Inflammatory macrophage (primary cell): ENCODE results near the gene CAMSAP1.

ENCODE experiments used
- DNase-seq, 2 donors: peaks; one replicate each; pipeline ENCODE4 v3.0.0-alpha.2; 2020 to 2022

CAMSAP1 gene

GRCh38 chr9:135937521-135938489 is 30.5 kb upstream of the CAMSAP1 start:
- DNase-seq: no peak

DNA sequence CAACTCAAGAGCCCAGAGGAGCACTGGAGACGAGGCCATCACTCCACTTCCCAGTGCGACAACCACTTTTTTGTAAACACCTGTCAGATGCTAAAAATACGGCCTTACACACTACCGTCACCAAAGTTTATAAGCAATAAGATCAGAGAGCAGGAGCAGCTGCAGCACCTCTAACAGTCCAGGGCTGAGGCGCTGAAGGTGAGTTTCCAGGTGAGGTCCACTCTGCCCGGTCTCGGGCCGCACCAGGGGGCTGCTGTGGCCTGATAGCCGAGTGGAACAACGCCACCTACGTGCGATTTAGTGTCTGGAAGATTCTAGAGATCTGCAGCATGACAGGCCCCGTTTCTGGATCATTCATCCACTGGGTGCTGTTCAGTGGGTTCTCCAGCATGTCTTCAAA is 25.8 kb upstream of the CAMSAP1 start:
- DNase-seq: no peak

DNA sequence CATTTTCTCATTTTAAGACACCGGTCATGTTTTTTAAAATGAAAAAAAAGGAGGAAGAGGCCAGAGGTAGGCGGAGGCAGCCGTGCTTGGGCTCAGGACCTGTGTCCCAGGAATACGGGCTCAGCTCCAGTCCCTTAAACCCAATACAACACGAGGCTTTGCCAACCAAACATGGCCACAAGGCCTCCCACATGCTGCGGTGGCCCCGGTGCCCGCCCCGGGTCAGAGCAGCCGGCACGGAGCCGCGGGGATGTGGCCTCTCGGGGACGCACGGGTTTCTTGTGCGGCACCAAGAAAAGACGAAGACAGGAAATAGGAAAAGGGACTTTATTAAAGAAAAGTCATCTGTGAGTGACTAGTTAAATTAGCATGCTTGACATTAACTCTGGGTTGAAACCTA is 25.3 kb upstream of the CAMSAP1 start:
- DNase-seq: no peak

GRCh38 chr9:135931349-135931820 is 24.0 kb upstream of the CAMSAP1 start:
- DNase-seq: no peak

GRCh38 chr9:135930446-135931345 is 23.4 kb upstream of the CAMSAP1 start:
- DNase-seq: no peak

DNA sequence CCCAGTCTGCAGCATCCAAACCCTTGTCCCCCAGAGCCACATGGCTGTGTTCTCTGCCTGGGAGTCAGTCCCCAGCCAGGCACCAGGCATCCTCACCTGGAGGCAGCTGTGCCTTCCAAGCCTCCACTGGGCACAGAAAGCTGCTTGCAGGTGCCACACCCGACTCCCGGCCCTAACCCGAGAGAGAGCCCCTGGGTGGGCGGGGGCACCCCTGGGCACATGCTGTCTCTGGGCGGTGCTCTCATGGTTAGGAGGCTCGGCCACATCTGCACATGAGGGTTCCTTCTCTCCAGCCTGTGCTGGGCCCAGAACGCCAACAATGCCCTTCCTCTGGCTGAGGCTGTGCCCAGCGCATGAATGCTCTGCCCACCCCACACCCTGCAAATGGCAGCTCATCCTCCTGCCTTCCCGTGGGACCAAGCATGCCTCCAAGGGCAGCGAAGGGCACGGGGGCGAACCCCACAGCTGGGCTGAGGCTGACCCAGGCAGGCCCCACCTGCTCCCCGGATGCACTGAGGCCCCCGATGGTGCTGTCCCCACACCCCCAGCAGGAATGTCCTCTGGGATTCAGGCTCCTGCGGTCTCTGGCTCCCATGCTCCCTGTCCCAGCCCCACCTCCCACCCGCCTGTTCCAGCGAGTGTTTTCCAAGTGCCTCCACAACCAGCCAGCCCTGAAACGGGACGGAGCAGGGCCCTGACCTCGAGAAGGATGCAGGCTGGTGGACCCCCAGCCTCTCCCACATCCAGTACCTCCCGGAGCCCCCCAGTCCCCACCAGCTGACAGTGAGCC is 22.5 kb upstream of the CAMSAP1 start:
- DNase-seq: no peak

GRCh38 chr9:135928731-135929655 is 21.6 kb upstream of the CAMSAP1 start:
- DNase-seq: no peak

- no peak for DNase-seq
Measured at GRCh38 chr9:135928074-135928730, 20.9 kb upstream of the CAMSAP1 start.

GRCh38 chr9:135927195-135928013 is 20.1 kb upstream of the CAMSAP1 start:
- no peak for DNase-seq

GRCh38 chr9:135926402-135927194 is 19.3 kb upstream of the CAMSAP1 start:
- DNase-seq: peak; percentile 90 to 98

DNA sequence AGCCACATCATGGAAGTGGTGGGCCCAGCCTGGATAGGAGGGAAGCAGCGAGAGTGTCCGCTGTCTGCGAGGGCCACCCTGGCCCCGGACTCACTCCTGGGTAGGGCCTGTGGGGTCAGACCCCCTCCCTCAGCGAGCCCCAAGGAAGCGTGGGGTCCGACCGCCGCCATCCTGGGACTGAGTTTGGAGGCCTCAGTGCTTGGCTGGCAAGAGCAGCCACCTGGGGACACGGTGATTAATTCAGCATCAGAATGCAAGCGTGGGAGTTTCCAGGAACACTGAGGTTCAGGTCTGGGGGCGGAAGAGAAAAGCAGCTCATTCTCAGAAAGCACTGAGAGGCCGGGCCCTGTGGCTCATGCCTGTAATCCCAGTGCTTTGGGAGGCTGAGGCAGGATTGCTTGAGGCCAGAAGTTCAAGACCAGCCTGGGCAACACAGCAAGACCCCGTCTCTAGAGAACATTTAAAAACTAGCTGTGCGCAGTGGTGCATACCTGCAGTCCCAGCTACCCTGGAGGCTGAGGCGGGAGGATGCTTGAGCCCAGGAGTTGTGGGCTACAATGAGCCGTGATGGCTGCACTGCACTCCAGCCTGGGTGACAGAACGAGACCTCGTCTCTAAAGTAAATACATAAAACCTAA is 18.3 kb upstream of the CAMSAP1 start:
- peak in 1 of 2 donors; percentile 11 for DNase-seq

DNA sequence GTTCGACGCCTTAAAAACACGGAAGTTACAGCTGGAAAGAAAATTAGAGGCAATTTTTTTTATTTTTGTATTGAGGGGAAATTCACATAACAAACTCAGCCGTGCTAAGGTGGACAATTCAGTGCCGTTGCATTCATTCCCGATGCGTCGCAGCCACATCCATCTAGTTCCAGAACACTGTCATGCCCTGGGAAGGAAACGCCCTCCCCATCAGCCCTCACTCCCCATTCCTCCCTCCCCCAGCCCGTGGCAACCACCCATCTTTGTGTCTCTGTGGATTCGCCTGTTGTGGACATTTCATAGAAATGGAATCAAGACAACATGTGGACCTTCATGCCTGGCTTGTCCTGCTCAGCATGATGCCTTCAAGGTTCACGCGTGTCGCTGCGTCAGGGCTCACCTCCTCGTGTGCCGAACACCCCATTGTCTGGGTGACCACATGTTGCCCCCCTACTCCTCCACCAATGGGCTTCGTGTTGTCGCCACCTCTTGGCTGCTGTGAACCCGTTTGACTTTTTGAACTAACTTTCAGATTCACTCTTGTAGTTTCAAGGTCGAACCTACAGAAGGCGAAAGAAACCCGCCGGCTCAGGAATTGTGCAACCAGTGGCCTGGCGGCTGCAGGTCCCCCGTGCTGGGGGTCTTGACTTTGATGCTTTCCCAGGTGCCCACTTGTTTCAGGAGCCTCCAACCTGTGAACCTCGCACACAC is 17.4 kb upstream of the CAMSAP1 start:
- DNase-seq: no peak

DNA sequence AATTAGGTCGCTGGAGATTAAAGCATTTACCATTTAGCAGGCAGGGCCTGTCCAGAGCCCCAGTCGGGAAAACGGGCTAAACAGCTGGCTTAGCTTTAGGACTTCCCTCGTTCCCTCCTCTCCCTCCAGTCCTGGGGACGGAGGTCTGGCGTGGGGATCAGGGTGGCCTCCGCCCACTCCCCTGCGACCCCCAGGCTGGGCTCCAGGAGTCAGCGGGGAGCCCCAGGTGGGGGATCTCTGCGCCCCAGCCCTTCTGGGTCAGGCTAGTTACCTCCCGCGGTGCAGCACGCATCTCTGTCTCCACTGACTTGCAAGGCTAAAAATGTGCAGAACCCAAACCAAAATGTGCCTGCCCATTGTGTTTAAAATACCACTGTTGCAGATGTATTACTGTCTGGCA is 16.2 kb upstream of the CAMSAP1 start:
- no peak for DNase-seq

DNA sequence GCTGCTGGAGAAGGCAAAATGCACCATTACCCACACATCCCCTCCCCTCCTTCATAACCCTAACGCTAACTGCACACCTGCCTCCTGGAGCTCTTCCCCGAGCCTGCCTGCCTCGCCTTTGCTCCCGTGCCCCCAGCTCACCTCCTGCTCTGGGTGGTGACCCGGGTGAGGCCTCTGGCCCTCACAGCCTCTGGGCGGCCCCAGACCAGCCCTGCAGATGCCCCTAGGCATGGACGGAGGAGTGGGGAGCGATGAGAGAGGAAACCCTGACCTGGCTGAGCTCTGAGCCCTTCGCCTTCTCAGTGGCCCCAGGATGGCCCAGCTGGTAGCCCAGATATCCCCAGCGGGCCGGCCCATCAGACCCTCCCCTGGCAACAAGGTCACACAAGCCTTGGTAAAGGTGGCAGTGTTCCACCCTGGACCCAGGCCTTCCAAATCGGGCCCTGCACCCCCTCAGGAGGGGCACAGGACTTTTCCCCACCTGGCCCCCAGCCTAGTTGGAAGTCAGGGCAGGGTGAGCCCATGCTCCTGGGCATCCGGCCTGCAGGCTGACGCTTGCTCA is 14.5 kb upstream of the CAMSAP1 start:
- no peak for DNase-seq

- no peak for DNase-seq
Measured at GRCh38 chr9:135920973-135921585, 13.7 kb upstream of the CAMSAP1 start.

- DNase-seq: no peak
Measured at GRCh38 chr9:135920256-135920930, 13.0 kb upstream of the CAMSAP1 start.
